ENCODE data around the gene PAFAH1B1. TPM values are rescaled to one million over a fixed set of nuclear protein-coding genes. Genes with fewer than 3 reads are reported as not detected.
"Not testable (repeated sequence)": the region's sequence is repeated elsewhere in the genome, so short reads cannot be mapped to it uniquely, and the experiment has no call there.

PAFAH1B1 gene
- total RNA-seq, 2 experiments from 2014 or later = 120 to 123 TPM

GRCh38 chr17:2571523-2572303, 21.7 kb upstream of the PAFAH1B1 start:
- H3K9me3 ChIP-seq (ENCODE audit: control insufficient read depth in 1 of 2, insufficient read depth in 1 of 2, low read length in 2 of 2) = no peaks in the 10 kb centered on the region
- no peak for DNase-seq
- H3K27me3 ChIP-seq (ENCODE audit: control insufficient read depth in 1 of 2, insufficient read depth in 2 of 2, low read length in 2 of 2) = no peaks in the 10 kb centered on the region
- H3K36me3 ChIP-seq (ENCODE audit: insufficient read depth, low read length) = no peaks in the 10 kb centered on the region
- intact Hi-C loops (cut with DNase I, micrococcal nuclease) = no loop called here
- no peaks in the 10 kb centered on the region for H3K36me3 Mint-ChIP-seq (ENCODE audit: low read depth)
- ATAC-seq (ENCODE audit: poor library complexity) = no peak
- no peak for TF ChIP-seq CTCF (IDR thresholded peaks at IDR 0.05)
- peaks cover 4% of the 10 kb centered on the region for H3K4me1 Mint-ChIP-seq (ENCODE audit: low read depth)
- H3K4me1 ChIP-seq (ENCODE audit: insufficient read depth, low read length) = no peaks in the 10 kb centered on the region
- H3K27me3 Mint-ChIP-seq = peaks cover 5% of the 10 kb centered on the region
- H3K4me3 ChIP-seq (ENCODE audit: low read length) = no peak overlapping the region
- H3K27ac Mint-ChIP-seq = no peak overlapping the region
- POLR2A ChIA-PET = no interaction called here
- CTCF ChIA-PET = no interaction called here
- no peak overlapping the region for H3K27ac ChIP-seq (ENCODE audit: low read depth in 1 of 2, low read length in 2 of 2)
- no peaks in the 10 kb centered on the region for H3K9me3 Mint-ChIP-seq
- H3K4me3 Mint-ChIP-seq = no peak overlapping the region

- ATAC-seq (ENCODE audit: poor library complexity); H3K9me3 ChIP-seq (ENCODE audit: control insufficient read depth in 1 of 2, insufficient read depth in 1 of 2, low read length in 2 of 2); POLR2A ChIA-PET; H3K36me3 ChIP-seq (ENCODE audit: insufficient read depth, low read length); H3K4me3 ChIP-seq (ENCODE audit: low read length); intact Hi-C loops (cut with DNase I, micrococcal nuclease); CTCF ChIA-PET; H3K4me3 Mint-ChIP-seq; H3K4me1 Mint-ChIP-seq (ENCODE audit: low read depth); H3K27ac Mint-ChIP-seq; H3K27me3 Mint-ChIP-seq; H3K4me1 ChIP-seq (ENCODE audit: insufficient read depth, low read length); H3K27ac ChIP-seq (ENCODE audit: low read depth in 1 of 2, low read length in 2 of 2); H3K36me3 Mint-ChIP-seq (ENCODE audit: low read depth); H3K27me3 ChIP-seq (ENCODE audit: control insufficient read depth in 1 of 2, insufficient read depth in 2 of 2, low read length in 2 of 2); H3K9me3 Mint-ChIP-seq; DNase-seq: not testable (repeated sequence)
These were observed 21.2 kb upstream of the PAFAH1B1 start for GRCh38 chr17:2572304-2572609.

- POLR2A ChIA-PET = interaction anchor here (0.9 to 1.8 kb wide), 2 partner anchors 13 to 49 kb away, joined by 3 to 7 read pairs; partner anchors contain the start of gene PAFAH1B1
- Histone ChIP-seq H3K27me3 (ENCODE audit: control insufficient read depth in 1 of 2, insufficient read depth in 2 of 2, low read length in 2 of 2) (no peaks in the 10 kb centered on the region), H3K36me3 (ENCODE audit: insufficient read depth, low read length) (no peaks in the 10 kb centered on the region), H3K4me3 (ENCODE audit: low read length) (no peak overlapping the region), H3K27ac (ENCODE audit: low read depth in 1 of 2, low read length in 2 of 2) (no peak overlapping the region), H3K9me3 (ENCODE audit: control insufficient read depth in 1 of 2, insufficient read depth in 1 of 2, low read length in 2 of 2) (no peaks in the 10 kb centered on the region), H3K4me1 (ENCODE audit: insufficient read depth, low read length) (no peaks in the 10 kb centered on the region)
- H3K4me1 Mint-ChIP-seq (ENCODE audit: low read depth) = no peaks in the 10 kb centered on the region
- intact Hi-C loops (cut with DNase I, micrococcal nuclease) = no loop called here
- CTCF ChIA-PET = no interaction called here
- no peak for DNase-seq
- no peak overlapping the region for H3K27ac Mint-ChIP-seq
- H3K36me3 Mint-ChIP-seq (ENCODE audit: low read depth) = no peaks in the 10 kb centered on the region
- peaks cover 5% of the 10 kb centered on the region for H3K27me3 Mint-ChIP-seq
- no peaks in the 10 kb centered on the region for H3K9me3 Mint-ChIP-seq
- TF ChIP-seq CTCF (IDR thresholded peaks at IDR 0.05) = no peak
- no peak for ATAC-seq (ENCODE audit: poor library complexity)
- no peak overlapping the region for H3K4me3 Mint-ChIP-seq
These were observed 13.3 kb upstream of the PAFAH1B1 start for GRCh38 chr17:2580151-2580550.

GRCh38 chr17:2580661-2581060, 12.8 kb upstream of the PAFAH1B1 start:
- H3K27ac Mint-ChIP-seq = no peak overlapping the region
- no peaks in the 10 kb centered on the region for H3K36me3 ChIP-seq (ENCODE audit: insufficient read depth, low read length)
- no peaks in the 10 kb centered on the region for H3K4me1 Mint-ChIP-seq (ENCODE audit: low read depth)
- ChIA-PET CTCF (no interaction called here), POLR2A (interaction anchor here (0.9 to 1.8 kb wide), 2 partner anchors 13 to 49 kb away, joined by 3 to 7 read pairs; partner anchors contain the start of gene PAFAH1B1)
- H3K9me3 Mint-ChIP-seq = no peaks in the 10 kb centered on the region
- no peak for TF ChIP-seq CTCF (IDR thresholded peaks at IDR 0.05)
- H3K27me3 Mint-ChIP-seq = peaks cover 5% of the 10 kb centered on the region
- no peak overlapping the region for H3K4me3 Mint-ChIP-seq
- DNase-seq (no peak), ATAC-seq (ENCODE audit: poor library complexity) (no peak)
- intact Hi-C loops (cut with DNase I, micrococcal nuclease) = no loop called here
- no peaks in the 10 kb centered on the region for H3K36me3 Mint-ChIP-seq (ENCODE audit: low read depth)
- no peaks in the 10 kb centered on the region for H3K27me3 ChIP-seq (ENCODE audit: control insufficient read depth in 1 of 2, insufficient read depth in 2 of 2, low read length in 2 of 2)
- no peak overlapping the region for H3K4me3 ChIP-seq (ENCODE audit: low read length)
- H3K27ac ChIP-seq (ENCODE audit: low read depth in 1 of 2, low read length in 2 of 2) = no peak overlapping the region
- H3K9me3 ChIP-seq (ENCODE audit: control insufficient read depth in 1 of 2, insufficient read depth in 1 of 2, low read length in 2 of 2) = no peaks in the 10 kb centered on the region
- no peaks in the 10 kb centered on the region for H3K4me1 ChIP-seq (ENCODE audit: insufficient read depth, low read length)
